DMS53 (cell line): Measurements from ENCODE around the gene UNC50.

Experiments used
- DNase-seq: peaks from one replicate; lab custom pipeline; 2025; lab: John Stamatoyannopoulos, UW

UNC50 gene

DNA sequence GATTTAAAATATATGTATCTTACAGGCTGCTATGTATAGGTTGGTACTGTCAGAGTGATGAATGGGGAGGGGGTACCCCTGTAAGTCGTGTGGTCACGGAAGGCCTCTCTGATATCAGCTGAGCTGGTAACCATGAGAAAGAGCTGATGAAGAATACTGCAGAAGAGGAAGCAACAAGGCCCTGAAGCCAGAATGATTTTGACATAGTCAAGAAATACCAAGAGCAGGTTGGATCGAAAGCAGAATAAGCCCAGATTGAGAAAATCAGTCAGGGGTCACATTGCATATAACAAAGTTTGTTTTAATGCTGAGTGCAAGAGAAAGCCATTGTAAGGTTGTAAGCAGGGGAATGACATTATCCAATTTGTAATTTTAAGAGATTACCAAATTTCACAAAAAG is 57.3 kb downstream of the UNC50 start:
- DNase-seq, result no peak
